NCI-H2196 (cell line): ENCODE measurements around the gene SLC15A3.

Source experiments
- DNase-seq: peaks from one replicate; lab custom pipeline; 2025; ENCODE audit not compliant: unreplicated experiment; lab: John Stamatoyannopoulos, UW

The SLC15A3 gene

GRCh38 chr11:60946601-60947264, 5.2 kb downstream of the SLC15A3 start:
- no peak for DNase-seq

GRCh38 chr11:60945295-60945667, 6.7 kb downstream of the SLC15A3 start:
- no peak for DNase-seq

- no peak for DNase-seq
Measured at GRCh38 chr11:60944490-60945294, 7.3 kb downstream of the SLC15A3 start.

GRCh38 chr11:60942970-60943565, 8.9 kb downstream of the SLC15A3 start:
- peak; percentile 67 for DNase-seq

- DNase-seq: no peak
Measured at GRCh38 chr11:60942219-60942618, 9.8 kb downstream of the SLC15A3 start.

- DNase-seq: no peak
Measured at GRCh38 chr11:60941371-60942119, 10.4 kb downstream of the SLC15A3 start.

GRCh38 chr11:60939855-60940254, 12.1 kb downstream of the SLC15A3 start:
- DNase-seq: no peak

- DNase-seq: no peak
Measured at GRCh38 chr11:60939301-60939700, 12.7 kb downstream of the SLC15A3 start.

GRCh38 chr11:60938500-60938899, 13.5 kb downstream of the SLC15A3 start:
- DNase-seq: no peak

- DNase-seq: no peak
Measured at GRCh38 chr11:60937811-60938210, 14.2 kb downstream of the SLC15A3 start.

GRCh38 chr11:60937144-60937527, 14.8 kb downstream of the SLC15A3 start:
- DNase-seq: no peak

GRCh38 chr11:60936467-60937143, 15.4 kb downstream of the SLC15A3 start:
- DNase-seq: no peak

GRCh38 chr11:60935676-60936442, 16.1 kb downstream of the SLC15A3 start:
- DNase-seq: no peak

GRCh38 chr11:60934790-60935605, 17.0 kb downstream of the SLC15A3 start:
- DNase-seq: no peak

GRCh38 chr11:60934124-60934789, 17.7 kb downstream of the SLC15A3 start:
- no peak for DNase-seq

GRCh38 chr11:60933416-60934123, 18.4 kb downstream of the SLC15A3 start:
- DNase-seq: no peak

- DNase-seq: no peak
Measured at GRCh38 chr11:60932605-60933356, 19.2 kb downstream of the SLC15A3 start.
